Measurements from ENCODE around the gene KXD1. TPM values are rescaled to one million over a fixed set of nuclear protein-coding genes. Genes with fewer than 3 reads are reported as not detected.

The KXD1 gene
- total and polyA plus RNA-seq, 10 of the 15 experiments (the other 5 are each of a cell fraction or from before 2014, with no cell fraction given) = 27.5 to 209 (median 129) TPM

DNA sequence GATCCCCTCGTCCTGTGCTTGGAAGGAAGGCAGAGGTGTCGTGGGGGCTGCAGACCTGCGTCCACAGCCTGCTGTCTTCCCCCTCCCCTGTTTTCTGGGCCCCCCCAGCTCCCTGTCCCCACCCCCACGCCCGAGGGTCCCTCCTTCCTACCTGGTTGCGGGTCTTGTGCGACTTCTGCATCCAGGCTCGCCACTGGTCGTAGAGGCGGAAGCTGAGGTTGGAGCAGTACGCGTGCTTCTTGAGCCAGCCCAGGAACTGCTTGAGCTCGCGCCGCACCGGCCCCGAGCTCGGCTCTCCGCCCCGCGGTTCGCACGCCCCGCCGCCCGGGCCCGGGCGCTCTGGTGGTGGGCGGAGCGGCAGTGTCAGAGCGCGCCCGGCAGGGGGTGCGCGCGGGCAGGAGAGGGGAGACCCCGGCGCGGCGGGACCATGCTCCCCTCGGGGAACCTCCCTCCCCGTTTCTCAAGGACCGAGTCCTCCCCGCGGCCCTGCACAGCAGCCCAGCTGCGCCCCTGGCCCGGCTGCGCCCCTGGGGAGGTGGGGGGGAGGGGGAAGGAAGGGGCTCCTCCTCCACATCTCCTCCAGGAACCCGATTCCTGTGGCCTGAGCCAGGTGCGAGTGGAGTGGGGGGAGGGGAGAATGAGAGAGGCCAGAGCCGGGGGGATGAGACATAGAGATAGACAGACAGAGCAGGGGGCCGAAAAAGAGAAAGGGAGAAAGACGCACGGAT lies 36.6 kb downstream of the KXD1 start (continued):
- TF ChIP-seq, protein P1, sequence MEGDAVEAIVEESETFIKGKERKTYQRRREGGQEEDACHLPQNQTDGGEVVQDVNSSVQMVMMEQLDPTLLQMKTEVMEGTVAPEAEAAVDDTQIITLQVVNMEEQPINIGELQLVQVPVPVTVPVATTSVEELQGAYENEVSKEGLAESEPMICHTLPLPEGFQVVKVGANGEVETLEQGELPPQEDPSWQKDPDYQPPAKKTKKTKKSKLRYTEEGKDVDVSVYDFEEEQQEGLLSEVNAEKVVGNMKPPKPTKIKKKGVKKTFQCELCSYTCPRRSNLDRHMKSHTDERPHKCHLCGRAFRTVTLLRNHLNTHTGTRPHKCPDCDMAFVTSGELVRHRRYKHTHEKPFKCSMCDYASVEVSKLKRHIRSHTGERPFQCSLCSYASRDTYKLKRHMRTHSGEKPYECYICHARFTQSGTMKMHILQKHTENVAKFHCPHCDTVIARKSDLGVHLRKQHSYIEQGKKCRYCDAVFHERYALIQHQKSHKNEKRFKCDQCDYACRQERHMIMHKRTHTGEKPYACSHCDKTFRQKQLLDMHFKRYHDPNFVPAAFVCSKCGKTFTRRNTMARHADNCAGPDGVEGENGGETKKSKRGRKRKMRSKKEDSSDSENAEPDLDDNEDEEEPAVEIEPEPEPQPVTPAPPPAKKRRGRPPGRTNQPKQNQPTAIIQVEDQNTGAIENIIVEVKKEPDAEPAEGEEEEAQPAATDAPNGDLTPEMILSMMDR (IDR thresholded peaks at IDR 0.05 in 2 of 3, conservative IDR thresholded peaks at IDR 0.05 in 1 of 3; ENCODE audit: control insufficient read depth in 2 of 3, extremely low read depth in 1 of 3, insufficient read depth in 1 of 3, low read depth in 3 of 3, low read length in 3 of 3) = peak; percentile 66 to 88 (median 81)
- TF ChIP-seq NFIC (IDR thresholded peaks at IDR 0.05; ENCODE audit: low read depth, low read length) (no peak), NFYB (IDR thresholded peaks at IDR 0.05; ENCODE audit: insufficient read depth, low read depth, low read length) (no peak), ZNF217 (IDR thresholded peaks at IDR 0.05) (no peak), NFYA (IDR thresholded peaks at IDR 0.05; ENCODE audit: borderline replicate concordance, low read depth, low read length) (no peak), TCF12 (IDR thresholded peaks at IDR 0.05; ENCODE audit: low read depth, low read length) (no peak; the same call in 1 of the 2 replicates), BACH1 (IDR thresholded peaks at IDR 0.05; ENCODE audit: borderline replicate concordance) (0 out of 2 replicates have a peak, but pooled peaks have one; percentile 25), EGR1 (IDR thresholded peaks at IDR 0.05; ENCODE audit: borderline replicate concordance in 1 of 2, low read depth in 2 of 2, low read length in 2 of 2) (peak in 1 of 2 experiments; percentile 88; a peak in 2 of 3 replicates), NBN (IDR thresholded peaks at IDR 0.05) (no peak), BRCA1 (IDR thresholded peaks at IDR 0.05; ENCODE audit: low read depth, low read length) (no peak), HCFC1 (IDR thresholded peaks at IDR 0.05; ENCODE audit: low read length) (no peak), HDAC6 (IDR thresholded peaks at IDR 0.05; ENCODE audit: unreplicated experiment) (no peak), CREM (IDR thresholded peaks at IDR 0.05; ENCODE audit: low read depth) (no peak), BCL11A (IDR thresholded peaks at IDR 0.05; ENCODE audit: low read depth, low read length) (no peak), YY1 (IDR thresholded peaks at IDR 0.05; ENCODE audit: low read depth, low read length) (peak; percentile 63), CBFB (IDR thresholded peaks at IDR 0.05; ENCODE audit: low read depth) (no peak), ZNF207 (IDR thresholded peaks at IDR 0.05; ENCODE audit: borderline replicate concordance) (peak; percentile 74; the same call in 1 of the 2 replicates), GABPA (IDR thresholded peaks at IDR 0.05; ENCODE audit: low read depth) (no peak), KLF5 (IDR thresholded peaks at IDR 0.05; ENCODE audit: partially characterized antibody) (no peak), FOXM1 (IDR thresholded peaks at IDR 0.05; ENCODE audit: low read depth, low read length) (no peak), WRNIP1 (IDR thresholded peaks at IDR 0.05; ENCODE audit: borderline replicate concordance, low read depth, low read length) (no peak)
- TF ChIP-seq, protein P2, sequence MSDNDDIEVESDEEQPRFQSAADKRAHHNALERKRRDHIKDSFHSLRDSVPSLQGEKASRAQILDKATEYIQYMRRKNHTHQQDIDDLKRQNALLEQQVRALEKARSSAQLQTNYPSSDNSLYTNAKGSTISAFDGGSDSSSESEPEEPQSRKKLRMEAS (IDR thresholded peaks at IDR 0.05; ENCODE audit: low read depth, low read length) = no peak
- TF ChIP-seq, protein P3, sequence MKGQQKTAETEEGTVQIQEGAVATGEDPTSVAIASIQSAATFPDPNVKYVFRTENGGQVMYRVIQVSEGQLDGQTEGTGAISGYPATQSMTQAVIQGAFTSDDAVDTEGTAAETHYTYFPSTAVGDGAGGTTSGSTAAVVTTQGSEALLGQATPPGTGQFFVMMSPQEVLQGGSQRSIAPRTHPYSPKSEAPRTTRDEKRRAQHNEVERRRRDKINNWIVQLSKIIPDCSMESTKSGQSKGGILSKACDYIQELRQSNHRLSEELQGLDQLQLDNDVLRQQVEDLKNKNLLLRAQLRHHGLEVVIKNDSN (IDR thresholded peaks at IDR 0.05; ENCODE audit: borderline replicate concordance, extremely low read length, insufficient read depth, low read depth, low read length) = no peak
- TF ChIP-seq, protein P4, sequence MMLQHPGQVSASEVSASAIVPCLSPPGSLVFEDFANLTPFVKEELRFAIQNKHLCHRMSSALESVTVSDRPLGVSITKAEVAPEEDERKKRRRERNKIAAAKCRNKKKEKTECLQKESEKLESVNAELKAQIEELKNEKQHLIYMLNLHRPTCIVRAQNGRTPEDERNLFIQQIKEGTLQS (IDR thresholded peaks at IDR 0.05; ENCODE audit: borderline replicate concordance, extremely low read depth, low read depth, low read length) = no peak
- TF ChIP-seq, protein P5, sequence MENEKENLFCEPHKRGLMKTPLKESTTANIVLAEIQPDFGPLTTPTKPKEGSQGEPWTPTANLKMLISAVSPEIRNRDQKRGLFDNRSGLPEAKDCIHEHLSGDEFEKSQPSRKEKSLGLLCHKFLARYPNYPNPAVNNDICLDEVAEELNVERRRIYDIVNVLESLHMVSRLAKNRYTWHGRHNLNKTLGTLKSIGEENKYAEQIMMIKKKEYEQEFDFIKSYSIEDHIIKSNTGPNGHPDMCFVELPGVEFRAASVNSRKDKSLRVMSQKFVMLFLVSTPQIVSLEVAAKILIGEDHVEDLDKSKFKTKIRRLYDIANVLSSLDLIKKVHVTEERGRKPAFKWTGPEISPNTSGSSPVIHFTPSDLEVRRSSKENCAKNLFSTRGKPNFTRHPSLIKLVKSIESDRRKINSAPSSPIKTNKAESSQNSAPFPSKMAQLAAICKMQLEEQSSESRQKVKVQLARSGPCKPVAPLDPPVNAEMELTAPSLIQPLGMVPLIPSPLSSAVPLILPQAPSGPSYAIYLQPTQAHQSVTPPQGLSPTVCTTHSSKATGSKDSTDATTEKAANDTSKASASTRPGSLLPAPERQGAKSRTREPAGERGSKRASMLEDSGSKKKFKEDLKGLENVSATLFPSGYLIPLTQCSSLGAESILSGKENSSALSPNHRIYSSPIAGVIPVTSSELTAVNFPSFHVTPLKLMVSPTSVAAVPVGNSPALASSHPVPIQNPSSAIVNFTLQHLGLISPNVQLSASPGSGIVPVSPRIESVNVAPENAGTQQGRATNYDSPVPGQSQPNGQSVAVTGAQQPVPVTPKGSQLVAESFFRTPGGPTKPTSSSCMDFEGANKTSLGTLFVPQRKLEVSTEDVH (IDR thresholded peaks at IDR 0.05; ENCODE audit: low read depth, partially characterized antibody) = no peak
